A673 (cell line): ENCODE data around the gene KMT2B.

ENCODE experiments used
- EZH2 ChIP-seq: fragments of 200-600 bp; sonication (generic); IDR thresholded peaks from 2 replicates; pipeline ENCODE4 v1.6.1; 2017; ENCODE audit warnings: borderline replicate concordance, low read depth, mild to moderate bottlenecking, mixed read lengths, antibody characterized with exemption, low read length; ENCODE audit not compliant: poor library complexity, severe bottlenecking
- TF ChIP-seq, protein P1 (sequence below): fragments of 300-800, 200-600 bp; sonication (generic); conservative IDR thresholded peaks from 2 replicates; pipeline ENCODE4 v1.5.1; 2017; ENCODE audit warnings: low read depth, mild to moderate bottlenecking, antibody characterized with exemption, low read length, moderate library complexity, mixed read lengths

DNA sequence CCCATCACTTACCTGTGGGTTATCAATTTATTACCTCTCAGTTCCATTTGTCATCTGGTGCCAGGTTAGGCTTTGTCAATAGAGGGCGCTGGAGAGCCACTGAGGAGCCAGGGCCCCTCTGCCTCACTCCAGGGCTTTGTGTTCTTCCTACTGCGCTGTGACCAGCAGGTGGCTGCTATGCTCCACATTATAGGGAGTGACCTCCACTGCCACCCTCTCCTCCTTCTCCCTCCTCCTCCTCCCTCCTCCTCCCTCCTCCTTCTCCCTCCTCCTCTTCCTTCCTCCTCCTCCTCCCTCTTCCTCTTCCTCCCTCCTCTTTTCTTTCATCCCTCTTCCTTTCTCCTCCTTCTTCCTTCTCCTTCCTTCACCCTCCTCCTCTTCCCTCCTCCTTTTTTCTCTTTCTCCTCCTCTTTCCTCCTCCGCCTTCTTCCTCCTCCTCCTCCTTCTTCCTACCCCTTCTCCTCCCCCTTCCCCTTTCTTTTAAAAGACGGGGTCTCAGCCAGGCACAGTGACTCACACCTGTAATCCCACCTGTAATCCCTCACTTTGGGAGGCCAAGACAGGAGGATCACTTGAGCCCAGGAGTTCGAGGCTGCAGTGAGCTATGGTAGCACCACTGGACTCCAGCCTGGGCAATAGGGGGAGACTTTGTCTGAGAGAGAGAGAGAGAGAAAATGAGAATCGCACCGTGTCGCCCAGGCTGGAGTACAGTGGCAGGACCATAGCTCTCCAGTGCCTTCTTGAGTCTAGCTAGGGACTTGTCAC lies 23.8 kb upstream of the KMT2B start:
- TF ChIP-seq, protein P1, sequence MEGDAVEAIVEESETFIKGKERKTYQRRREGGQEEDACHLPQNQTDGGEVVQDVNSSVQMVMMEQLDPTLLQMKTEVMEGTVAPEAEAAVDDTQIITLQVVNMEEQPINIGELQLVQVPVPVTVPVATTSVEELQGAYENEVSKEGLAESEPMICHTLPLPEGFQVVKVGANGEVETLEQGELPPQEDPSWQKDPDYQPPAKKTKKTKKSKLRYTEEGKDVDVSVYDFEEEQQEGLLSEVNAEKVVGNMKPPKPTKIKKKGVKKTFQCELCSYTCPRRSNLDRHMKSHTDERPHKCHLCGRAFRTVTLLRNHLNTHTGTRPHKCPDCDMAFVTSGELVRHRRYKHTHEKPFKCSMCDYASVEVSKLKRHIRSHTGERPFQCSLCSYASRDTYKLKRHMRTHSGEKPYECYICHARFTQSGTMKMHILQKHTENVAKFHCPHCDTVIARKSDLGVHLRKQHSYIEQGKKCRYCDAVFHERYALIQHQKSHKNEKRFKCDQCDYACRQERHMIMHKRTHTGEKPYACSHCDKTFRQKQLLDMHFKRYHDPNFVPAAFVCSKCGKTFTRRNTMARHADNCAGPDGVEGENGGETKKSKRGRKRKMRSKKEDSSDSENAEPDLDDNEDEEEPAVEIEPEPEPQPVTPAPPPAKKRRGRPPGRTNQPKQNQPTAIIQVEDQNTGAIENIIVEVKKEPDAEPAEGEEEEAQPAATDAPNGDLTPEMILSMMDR, result peak; percentile 98
- no peak for TF ChIP-seq EZH2
